CD4-positive, alpha-beta T cell treated with Interleukin-21 for 1 hour (primary cell): ENCODE measurements around the gene CENPP.
"Not testable (repeated sequence)": the region's sequence is repeated elsewhere in the genome, so short reads cannot be mapped to it uniquely, and the experiment has no call there.

ENCODE experiments used
- DNase-seq: peaks from one replicate; pipeline ENCODE4 v3.0.0-alpha.2; 2020

CENPP gene

GRCh38 chr9:92558612-92559374 is 233.0 kb downstream of the CENPP start:
- no peak for DNase-seq

GRCh38 chr9:92561374-92562330 is 235.9 kb downstream of the CENPP start:
- no peak for DNase-seq

GRCh38 chr9:92562461-92562967 is 236.8 kb downstream of the CENPP start:
- DNase-seq: no peak

GRCh38 chr9:92563116-92564100 is 237.7 kb downstream of the CENPP start:
- no peak for DNase-seq

- no peak for DNase-seq
Observed at GRCh38 chr9:92564504-92564903, 238.8 kb downstream of the CENPP start.

- DNase-seq: no peak
Observed at GRCh38 chr9:92564982-92565381, 239.2 kb downstream of the CENPP start.

- not testable (repeated sequence) for DNase-seq
Observed at GRCh38 chr9:92571871-92572270, 246.1 kb downstream of the CENPP start.

- DNase-seq: not testable (repeated sequence)
Observed at GRCh38 chr9:92573612-92574011, 247.9 kb downstream of the CENPP start.

- no peak for DNase-seq
Observed at GRCh38 chr9:92576175-92576574, 250.4 kb downstream of the CENPP start.

GRCh38 chr9:92589923-92590322 is 264.2 kb downstream of the CENPP start:
- DNase-seq: no peak

- DNase-seq: no peak
Observed at GRCh38 chr9:92590377-92590776, 264.6 kb downstream of the CENPP start.

GRCh38 chr9:92592537-92592936 is 266.8 kb downstream of the CENPP start:
- no peak for DNase-seq

GRCh38 chr9:92592946-92593861 is 267.5 kb downstream of the CENPP start:
- no peak for DNase-seq

- DNase-seq: not testable (repeated sequence)
Observed at GRCh38 chr9:92595075-92595474, 269.3 kb downstream of the CENPP start.

GRCh38 chr9:92595930-92596329 is 270.2 kb downstream of the CENPP start:
- DNase-seq: no peak

- no peak for DNase-seq
Observed at GRCh38 chr9:92598382-92598781, 272.6 kb downstream of the CENPP start.

- DNase-seq: no peak
Observed at GRCh38 chr9:92599938-92600461, 274.2 kb downstream of the CENPP start.

GRCh38 chr9:92600462-92601261 is 274.9 kb downstream of the CENPP start:
- no peak for DNase-seq

- DNase-seq: no peak
Observed at GRCh38 chr9:92601451-92601850, 275.7 kb downstream of the CENPP start.

- no peak for DNase-seq
Observed at GRCh38 chr9:92602413-92602812, 276.7 kb downstream of the CENPP start.
